Activated CD4-positive, alpha-beta T cell treated with anti-CD3 and anti-CD28 coated beads, Interleukin-2, Interleukin-6, amounts not matched to agents 100 ng/mL and 50 ng/mL, durations not matched to agents 16 hours and 8 hours (primary cell): ENCODE measurements around the gene RUNX2.
"Not testable (repeated sequence)": the region's sequence is repeated elsewhere in the genome, so short reads cannot be mapped to it uniquely, and the experiment has no call there.

ENCODE experiments used
- DNase-seq: peaks from one replicate; pipeline ENCODE4 v3.0.0-alpha.2; 2020

The RUNX2 gene

DNA sequence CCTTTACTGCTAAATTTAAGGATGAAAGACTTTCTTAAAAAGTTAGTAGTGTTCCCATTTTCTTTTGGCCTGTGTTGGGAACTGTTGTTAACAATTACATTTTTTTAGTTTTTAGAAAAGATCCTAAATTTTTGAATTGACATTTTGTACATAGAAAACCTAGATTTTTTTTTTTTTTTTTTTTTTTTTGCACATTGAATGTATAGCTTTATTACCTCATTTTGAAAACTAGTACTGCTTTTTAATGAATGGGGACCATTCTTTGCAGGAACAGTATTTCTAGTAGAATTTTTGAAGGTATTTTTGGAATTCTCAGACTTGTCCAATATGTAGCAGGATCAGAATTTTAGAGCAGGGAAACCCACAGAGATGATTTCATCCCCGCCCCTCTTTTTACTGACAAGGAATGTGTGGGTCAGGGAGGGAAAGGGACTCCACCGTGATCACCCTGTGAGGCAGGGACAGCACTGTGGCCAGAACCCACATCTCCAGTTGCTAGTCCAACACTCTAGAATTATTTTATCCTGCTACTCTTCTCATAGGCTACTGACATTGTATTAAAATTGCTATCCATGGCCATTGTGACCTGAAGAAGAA is 204.0 kb downstream of the RUNX2 start:
- no peak for DNase-seq

DNA sequence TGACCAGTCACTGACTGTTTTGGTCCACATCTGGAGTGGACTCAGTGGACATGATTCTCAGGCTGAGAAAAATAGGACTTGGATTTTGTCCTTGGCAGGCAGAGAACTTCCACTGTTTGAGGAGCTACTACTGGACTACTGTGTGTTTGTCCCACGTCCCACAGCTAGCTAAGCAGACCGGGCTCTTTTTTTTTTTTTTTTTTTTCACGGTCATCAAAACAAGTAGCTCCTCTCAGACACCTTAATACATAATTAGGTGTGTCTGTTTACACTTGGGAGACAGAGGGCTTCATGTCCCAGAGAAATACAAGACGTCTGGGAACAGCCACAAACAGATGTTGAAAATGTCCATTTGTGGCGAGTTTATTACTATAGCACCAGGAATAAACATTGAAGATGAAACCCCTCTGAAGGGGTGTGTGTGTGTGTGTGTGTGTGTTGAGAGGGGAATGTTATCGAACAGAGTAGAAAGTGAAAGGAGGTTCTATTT is 204.6 kb downstream of the RUNX2 start:
- no peak for DNase-seq

DNA sequence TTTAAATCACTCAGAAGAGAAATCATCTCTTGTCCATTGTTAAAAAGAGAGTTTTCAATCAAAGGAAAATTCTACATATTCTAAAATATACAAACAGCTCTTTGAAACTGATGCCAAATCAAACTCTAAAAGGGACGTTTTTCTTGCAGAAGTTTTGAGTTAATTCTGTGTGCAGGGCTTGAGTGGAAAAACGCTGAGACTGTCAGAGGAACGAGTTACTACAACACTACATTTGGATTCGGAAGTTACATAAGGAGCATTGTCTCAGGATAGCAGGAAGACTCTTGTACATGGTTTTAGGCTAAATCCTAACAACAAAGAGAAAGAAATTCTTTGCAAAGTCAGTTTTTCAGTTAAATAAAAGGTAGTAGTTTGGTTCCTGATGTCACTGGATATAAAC is 205.3 kb downstream of the RUNX2 start:
- DNase-seq: no peak

DNA sequence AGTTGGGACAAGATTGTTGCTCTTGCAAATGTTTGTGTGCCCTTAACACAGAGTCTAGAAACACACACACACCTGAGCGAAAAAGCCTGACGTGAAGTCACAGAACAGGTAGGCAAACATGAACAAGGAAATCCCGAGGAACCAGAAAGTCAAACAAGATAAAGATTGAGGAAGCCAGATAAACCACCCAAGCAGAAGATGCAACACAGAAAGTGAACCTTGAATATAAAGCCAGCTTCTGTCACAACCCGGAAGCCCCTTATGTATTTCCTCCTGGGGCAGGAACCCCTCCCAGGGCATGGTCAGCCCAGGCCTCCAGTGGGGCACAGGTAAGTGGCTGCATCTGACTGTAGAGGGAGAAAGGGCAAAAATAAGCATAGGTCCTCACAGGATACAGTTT is 207.8 kb downstream of the RUNX2 start:
- DNase-seq: no peak

DNA sequence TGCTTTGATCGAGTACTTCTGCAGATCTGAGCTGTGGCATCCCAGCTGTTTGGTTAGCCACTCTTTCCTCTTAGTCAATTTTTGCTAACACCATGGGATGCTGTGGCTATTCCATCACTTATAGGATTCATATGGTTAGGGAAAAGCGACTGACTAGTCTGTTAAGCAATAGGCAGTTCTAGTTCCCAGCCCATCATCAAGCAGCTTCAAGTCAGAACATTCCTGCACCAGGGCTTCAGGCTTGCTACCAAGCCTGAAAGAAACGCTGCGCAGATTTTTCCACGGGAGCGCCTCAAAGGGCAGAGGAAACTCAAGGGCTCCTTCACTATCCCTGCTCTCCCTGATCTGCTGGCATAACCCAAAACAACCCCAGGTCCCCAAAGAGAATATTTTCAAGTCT is 209.4 kb downstream of the RUNX2 start:
- no peak for DNase-seq

DNA sequence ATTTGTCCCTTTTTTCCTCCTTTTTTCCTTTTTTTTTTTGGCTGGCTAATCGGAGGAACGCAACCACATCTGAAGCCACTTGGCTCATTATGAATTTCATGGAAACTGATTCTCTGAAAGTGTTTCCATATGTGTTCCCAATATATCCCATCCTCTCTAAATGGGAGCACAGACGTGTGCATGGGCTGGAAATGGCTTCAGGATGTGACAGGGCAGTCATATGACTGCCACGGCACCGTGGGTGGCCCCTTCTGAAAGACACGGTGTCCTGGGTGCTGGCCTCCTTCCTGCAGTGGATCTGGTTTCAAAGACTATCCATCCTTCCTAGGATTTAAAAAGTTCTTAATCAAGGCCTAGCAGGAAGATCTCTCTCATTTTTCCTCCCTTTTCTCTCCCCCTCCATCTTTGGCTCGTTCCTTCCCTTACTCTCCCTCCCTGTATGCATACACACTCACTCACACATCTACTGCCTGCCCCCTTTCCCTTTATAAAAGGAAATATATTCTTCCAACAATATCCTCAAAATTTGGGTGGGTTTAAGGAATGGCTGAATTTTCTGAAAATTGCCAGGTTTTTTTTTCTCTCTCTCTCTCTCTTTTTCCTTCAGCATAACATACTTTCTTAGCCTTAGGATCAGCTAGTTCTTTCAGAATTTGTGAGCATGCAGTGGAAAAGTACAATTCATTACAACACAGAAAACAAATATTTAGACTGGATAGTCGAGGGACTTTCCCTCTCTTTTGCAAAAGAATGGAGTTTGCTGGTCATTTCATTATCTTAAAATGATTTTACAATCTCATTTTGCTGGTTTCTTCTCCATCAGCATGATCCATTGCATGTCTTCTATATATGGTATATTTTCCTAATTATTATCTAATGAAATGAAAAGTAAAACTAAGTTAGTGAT is 210.8 kb downstream of the RUNX2 start:
- DNase-seq: no peak

DNA sequence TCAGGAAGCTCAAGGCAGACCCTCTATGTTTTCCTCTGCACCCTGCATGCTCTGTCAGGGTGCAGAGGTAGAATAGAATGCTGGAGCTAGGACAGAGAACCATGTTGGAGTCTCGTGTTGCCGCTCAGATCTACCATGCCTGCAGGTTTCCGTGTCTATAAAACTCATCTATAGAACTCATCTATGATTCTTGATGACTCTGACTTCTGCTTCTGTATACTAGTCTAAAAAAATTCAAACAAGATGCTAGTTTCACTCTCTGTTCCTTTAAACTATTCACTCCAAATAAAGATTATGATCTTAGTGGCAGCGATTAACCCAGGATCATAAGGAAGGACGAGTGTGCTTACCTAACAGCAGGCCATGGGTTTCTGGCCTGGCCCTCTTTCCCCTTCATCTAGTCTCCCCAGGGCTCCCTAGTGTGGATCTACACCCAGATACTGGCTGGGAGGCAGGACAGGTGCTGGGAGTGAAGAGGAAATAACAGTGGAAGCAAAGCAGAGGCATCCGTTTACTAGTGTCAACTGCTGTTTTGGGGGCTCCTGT is 212.3 kb downstream of the RUNX2 start:
- DNase-seq: no peak

DNA sequence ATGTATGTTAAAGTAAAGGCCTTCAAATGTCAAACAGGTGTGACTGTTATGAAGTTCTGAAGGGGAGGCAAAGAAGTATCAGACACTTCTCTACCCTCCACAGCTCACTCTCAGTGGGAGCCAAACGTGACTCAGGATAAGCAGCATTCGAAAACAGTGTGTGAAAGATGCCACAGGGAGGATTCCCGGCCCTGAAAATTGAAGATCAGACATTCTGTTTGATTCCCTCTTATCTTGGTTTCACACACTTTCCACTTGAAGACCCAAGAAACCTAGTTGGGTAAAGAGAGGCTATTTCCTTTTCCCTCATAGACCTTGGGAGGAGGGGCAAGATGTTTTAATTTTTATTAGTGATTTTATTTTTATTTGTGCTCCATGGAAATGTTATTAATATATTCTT is 213.8 kb downstream of the RUNX2 start:
- no peak for DNase-seq

DNA sequence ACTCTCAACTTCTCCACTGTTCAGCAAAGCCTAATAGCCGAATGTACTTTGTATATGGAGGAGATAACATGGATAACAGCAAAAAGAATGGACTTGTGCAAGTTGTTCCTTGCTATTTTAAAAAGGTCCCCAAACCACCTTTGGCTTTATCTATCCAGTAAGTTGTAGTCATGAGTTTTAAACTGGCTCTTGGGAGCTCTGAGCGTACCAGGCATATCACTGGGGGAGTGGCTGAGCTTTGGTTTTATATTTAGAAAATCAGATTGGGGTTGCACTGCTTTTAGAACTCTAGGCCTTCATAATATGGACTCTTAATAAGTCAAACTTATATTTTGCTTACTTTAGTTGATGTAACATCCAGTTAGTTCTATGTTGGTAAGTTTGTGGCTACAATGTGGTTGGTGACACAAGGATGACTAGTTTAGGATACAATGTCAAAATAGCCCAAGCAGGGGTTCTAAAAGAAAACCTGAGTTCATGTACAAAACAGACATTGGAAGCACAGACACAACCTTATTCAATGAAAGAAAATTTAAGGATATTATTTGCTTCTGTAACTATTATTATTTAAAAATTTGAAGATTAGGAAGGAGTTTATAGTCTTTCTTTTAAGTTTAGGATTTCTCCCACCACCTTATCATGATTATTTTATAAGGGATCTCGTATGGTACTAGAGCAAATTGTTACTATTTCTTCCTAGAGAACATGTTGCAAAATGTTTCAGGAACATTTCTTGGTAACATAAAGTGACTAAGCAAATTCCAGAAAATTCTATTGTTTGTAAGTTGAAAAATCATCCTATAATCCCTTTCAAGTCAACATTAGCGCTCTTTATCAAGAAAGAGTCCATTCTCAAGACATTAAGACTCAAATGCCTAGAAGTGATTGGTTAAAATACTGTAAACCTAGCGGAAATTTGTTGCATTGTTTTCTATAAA is 215.4 kb downstream of the RUNX2 start:
- DNase-seq: peak; percentile 43

DNA sequence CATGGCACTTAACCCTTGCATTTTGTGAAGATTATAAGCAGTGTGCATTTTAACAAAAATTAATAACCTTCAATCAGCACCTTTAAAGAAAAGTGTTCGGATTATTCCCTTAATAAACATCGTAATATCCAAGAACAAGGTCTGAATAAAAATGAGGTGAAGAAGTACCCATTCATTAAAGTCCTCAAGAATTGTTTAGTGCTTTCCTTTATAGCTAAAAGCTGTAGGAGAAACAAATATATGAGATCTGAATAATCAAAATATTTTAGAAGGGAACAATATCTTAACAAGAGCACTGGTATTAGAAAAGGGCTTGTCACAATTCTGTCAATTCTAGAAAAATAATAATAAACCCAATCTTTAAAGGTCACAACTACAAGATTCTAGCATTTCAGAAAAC is 217.3 kb downstream of the RUNX2 start:
- DNase-seq: no peak

DNA sequence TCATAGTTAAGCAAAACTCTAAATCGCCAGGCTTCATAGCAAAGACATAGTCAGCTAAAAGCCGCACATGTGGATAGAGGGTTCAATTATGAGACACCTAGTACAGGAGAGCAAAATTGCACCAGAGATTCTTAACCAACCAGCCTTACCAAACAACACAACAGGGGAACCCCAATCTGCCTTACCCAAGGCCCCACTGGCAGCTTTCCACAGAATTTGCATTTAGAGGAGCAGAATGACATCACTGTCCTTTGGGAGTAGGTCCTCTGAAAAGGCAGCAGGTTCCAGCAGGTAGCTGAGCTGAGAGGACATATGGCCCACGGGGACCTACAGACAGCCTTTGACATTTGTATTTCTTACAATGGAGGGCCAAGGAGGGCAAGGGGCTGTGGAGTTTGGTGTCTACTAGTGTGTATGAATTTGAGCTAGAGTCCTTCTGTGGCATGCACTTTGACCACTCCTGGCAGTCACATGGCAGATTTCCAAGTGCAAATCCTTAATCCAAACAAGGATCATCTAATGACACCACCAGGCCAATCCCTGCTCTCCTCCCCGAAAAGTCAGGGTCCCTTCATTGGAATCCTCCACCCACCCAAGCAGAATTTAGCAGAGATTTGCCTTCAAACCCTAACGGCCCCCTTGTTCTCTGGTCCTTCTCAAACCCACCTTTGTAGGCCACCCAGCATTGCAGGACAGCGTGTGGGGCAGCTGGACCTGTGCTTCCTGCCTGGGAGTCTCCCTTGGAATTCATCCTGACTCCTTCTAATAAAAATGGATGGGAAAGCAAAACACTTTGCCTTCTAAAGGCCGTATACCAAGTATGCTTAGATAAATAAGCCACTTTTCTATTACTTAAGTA is 220.8 kb downstream of the RUNX2 start:
- peak; percentile 30 for DNase-seq

DNA sequence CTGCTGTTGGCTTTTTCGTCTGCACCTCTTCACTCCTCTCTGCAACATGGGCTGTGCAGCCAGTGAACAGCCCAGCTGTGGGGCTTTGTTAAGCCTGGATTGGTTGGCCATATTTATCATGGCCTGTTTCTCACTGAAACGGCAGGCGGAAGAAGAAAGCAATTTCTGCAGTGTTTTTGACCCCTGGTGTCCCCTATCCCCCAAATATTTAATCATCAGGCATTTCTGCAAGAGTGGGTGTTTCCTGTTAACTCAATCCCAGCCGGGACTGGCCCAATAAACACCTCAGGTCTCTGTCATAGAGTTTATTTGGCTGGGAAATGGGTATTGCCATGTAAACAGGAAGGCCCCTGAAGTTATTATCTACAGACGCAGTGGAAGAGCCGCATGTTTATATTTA is 224.4 kb downstream of the RUNX2 start:
- DNase-seq: no peak

DNA sequence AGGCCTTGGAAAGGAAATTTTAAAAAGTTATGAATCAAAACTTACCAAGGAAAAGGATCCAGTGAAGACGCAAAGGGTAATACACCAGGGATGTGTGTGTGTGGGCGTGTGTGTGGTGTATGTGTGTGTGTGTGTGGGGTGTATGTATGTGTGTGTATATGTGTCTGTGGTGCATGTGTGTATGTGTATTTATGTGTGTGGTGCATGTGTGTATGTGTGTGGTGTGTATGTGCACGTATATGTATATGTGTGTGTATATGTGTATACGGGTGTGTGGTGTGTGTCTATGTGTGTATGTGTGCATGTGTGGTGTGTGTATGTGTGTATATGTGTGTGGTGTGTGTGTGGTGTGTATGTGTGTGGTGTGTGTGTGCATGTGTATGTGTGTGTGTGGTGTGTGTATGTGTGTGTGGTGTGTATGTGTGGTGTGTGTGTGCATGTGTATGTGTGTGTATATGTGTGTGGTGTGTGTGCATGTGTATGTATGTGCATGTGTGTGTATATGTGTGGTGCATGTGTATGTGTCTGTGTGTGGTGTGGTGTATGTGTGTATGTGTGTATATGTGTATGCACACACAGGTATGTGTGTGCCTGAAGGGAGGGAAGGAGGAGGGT is 225.7 kb downstream of the RUNX2 start:
- no peak for DNase-seq

DNA sequence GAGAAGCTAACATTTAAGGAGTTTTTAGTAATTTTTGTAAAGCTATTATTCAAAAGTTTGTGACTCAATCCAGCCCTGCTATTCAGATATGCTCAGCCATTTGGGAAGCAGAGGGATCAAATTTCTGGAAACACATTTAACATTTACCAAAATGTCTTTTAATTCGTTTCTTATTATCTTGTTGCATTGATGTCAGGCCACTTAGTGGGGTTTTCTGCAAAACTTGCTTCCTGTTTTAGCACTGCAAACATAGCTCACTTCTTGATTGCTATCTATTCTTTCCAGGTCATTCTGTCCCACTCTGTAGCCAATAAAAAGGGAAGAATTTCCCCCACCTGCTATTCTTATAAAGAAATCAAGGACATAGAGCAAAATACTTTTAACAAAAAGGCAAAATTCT is 226.5 kb downstream of the RUNX2 start:
- no peak for DNase-seq

DNA sequence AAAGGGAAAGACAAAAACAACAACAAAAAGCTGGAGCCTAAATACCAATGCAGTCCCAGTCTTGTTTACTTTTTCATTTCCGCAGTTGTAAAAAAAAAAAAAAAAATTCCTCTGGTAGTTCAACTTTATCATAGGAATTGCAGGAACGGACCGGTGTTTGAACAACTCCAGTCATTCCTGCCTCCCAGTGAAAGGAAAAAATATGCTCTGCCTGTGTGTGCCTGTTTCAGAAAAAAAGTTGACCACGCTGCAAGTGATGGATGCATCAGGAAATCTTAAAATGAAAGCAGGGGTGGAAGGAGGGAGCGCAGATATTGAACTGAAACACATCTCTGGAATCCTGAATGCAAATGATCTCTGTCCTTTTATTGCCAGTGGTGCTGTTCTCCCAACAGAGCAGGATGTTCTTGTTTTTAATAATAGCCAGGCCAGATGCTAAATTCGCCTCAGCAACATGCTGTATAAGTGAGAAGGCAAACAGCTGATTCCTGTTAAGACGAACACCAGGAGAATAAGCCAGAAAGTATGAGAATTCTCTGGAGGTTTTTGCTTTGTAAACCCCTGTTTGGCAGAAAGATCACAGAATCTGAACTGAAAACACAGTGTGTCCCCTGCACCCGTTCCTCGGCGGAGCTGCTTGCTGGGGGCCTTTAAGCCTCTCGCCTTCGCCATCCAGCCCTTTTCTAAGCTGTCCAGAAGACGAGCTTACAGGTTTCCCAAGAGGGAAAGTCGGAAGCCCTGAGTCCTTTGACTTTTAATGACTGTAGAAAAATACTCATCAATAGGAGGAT is 228.0 kb downstream of the RUNX2 start:
- DNase-seq: no peak

DNA sequence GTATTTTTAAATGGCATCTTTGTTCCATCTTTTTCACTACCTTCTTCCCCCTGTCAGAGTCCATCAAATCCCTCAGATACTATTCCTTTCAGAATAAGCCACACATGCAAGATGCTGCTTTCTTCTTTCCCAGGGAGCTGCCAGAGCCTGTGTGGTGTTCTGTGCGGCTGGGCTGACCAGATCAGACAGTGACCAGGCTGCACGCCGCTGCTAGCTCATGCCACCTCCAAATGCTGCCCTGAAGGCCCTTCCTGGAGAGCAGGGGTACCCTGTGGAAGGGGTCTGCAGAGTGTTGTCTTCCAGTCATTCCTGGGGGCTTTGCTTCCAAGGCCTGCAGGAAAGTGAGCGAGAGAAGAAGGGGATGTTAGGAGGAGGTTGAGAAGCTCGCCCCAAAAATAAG is 228.7 kb downstream of the RUNX2 start:
- DNase-seq: no peak

DNA sequence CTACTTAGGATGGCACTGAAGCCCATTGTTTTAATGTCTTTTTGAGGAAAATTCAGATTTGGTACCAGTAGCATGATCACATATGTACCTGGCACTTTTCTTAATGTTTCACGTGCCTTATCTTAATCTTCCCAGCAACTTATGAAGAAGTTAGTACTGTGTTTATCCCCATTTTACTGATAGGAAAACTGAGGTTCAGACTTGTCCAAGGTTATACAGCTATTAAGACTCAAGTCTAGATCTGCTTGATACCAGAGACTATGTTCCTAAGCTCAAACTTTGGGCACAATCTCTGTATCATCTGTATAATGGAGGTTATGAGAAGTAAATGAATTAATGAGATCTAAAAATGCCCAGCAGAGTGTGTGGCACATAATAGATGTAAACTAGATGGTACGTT is 229.3 kb downstream of the RUNX2 start:
- no peak for DNase-seq

DNA sequence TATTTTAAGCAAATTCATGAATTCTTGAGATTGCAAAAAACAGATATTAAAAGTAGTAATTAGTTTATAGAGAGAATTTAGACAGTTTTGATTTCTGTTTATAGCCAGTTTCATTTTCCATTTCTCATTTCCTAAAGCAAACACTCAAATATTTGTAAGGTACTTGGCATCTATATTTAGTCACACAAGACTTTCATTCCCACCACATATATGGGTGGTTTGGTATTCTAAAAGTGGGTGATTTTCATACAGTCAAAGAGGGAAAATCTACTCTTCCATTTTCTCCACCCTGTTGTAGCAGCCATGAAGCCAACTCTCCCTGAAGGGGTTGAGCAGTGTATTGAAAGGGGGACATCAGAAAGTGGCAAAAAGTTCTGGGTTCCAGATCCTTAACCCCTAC is 230.7 kb downstream of the RUNX2 start:
- peak; percentile 38 for DNase-seq

DNA sequence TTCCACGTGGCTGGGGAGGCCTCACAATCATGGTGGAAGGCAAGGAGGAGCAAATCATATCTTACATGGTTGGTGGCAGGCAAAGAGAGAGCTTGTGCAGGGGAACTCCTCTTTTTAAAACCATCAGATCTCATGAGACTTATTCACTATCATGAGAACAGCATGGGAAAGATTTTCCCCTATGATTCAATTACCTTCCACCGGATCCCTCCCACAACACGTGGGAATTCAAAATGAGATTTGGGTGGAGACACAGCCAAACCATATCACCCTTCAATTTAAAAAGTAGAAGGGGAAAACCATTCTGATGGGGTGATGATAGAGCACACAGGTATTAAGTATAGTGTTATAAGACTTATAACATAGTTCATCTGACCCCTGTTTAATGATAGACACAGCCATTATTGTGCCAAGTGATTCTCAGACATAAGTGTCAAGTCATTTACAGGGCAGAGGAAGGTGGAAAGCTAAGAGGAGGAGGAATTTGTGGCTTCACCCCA is 232.2 kb downstream of the RUNX2 start:
- DNase-seq: not testable (repeated sequence)

DNA sequence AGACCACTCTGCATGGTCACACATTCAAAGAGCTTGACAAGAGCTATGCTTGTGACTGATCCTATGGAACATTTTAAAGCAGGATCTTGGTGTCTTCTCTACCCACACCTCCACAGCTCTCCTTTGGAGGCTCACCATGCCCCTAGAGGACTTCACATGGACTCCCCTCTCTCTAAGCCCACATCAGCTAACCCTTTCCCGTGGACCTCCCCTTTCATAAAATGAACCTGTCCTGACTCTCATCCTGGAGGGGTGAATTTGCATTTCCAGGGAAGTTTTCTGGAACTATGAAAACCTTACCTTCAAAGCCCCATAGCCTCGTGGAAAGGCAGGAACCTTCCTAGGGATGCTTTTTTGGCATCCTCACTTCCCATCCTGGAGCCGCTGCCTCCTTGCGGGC is 234.0 kb downstream of the RUNX2 start:
- no peak for DNase-seq

DNA sequence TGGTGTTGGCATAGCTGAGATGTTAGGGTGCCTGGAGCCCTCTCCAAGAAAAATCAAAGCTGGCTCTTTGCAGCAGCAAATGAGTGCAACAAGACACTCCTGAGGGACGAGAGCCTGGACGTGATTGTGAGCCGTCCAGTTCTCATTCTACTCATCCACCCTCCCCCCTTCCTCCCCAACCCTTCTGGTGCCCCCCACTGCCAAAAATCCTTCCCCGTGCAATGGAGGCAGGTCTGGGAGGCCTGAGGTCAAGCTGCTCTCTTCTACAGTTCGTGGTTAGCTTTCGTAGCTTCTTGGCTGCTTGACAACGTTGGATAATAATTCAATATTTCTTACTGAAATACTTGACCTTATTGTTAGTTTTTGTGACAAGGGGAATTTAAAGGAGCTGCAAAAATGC is 234.9 kb downstream of the RUNX2 start:
- no peak for DNase-seq
